T-helper 1 cell treated with Interleukin-12 subunit alpha and Interleukin-12 subunit beta and Interleukin-4 antibody, amounts not matched to agents 30 ng/mL and 1 ng/mL, for 36 hours (primary cell): ENCODE data around the gene UBE4B. TPM values are rescaled to one million over a fixed set of nuclear protein-coding genes. Genes with fewer than 3 reads are reported as not detected.
"Not testable (repeated sequence)": the region's sequence is repeated elsewhere in the genome, so short reads cannot be mapped to it uniquely, and the experiment has no call there.

Source experiments
- intact Hi-C: fragments of 100-400 bp; cut with micrococcal nuclease; formaldehyde crosslinking; loops from one replicate; pipeline ENCODE4 v1.15.1; 2024
- total RNA-seq: library from RNA; stranded (reverse); gene quantifications from 2 replicates; pipeline ENCODE4 v1.2.3, GENCODE V29; 2022

The UBE4B gene
- total RNA-seq, 1 donor from 2014 or later = 39.0 TPM

- intact Hi-C loops = no loop called here
Observed at GRCh38 chr1:10070206-10070605, 37.4 kb downstream of the UBE4B start.

DNA sequence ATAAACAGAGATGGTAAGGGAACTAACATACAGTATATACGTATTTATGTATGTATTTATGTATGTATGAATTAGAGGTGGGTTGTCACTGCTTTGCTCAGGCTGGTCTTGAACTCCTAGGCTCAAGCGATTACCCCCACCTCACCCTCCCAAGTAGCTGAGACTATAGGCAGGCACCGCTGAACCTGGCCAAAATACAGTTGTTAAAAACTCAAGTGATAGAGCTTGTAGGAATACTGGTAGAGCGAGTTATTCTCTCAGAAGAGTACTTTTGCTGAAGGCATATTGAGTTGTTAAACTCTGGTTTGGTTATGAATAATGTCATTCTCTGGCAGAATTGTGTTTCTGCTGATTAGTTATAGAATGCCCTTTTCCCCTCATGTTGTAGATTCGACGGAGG, 38.9 kb downstream of the UBE4B start:
- intact Hi-C loops = no loop called here

DNA sequence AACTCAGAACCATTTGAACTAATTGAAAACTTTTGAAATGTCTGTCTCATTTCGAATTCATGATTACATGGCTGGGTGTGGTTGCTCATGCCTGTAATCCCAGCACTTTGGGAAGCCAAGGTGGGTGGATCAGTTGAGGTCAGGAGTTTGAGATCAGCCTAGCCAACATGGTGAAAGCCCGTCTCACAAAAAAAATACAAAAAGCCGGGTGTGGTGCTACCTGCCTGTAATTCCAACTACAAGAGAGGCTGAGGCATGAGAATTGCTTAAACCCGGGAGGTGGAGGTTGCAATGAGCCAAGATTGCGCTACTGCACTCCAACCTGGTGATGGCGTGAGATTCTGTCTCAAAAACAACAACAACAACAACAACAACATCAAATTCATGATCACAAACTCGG, 40.6 kb downstream of the UBE4B start:
- intact Hi-C loops = not testable (repeated sequence)

GRCh38 chr1:10074059-10074851, 41.5 kb downstream of the UBE4B start:
- intact Hi-C loops = no loop called here

GRCh38 chr1:10074852-10075730, 42.3 kb downstream of the UBE4B start:
- intact Hi-C loops = no loop called here

DNA sequence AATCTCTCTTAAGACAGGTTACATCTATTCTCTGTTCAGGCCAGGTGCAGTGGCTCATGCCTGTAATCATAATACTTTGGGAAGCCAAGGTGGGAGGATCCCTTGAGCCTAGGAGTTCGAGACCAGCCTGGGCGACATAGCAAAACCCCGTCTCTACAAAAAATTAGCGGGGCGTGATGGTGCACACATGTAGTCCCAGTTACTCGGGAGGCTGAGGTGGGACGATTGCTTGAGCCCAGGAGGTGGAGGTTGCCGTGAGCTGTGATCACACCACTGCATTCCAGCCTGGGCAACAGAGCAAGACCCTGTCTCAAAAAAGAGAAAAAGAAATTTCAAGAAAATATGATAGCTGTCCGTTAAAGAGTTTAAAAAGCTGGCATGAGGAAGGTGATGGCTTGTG, 43.0 kb downstream of the UBE4B start:
- intact Hi-C loops = no loop called here

- intact Hi-C loops = no loop called here
Observed at GRCh38 chr1:10078494-10078893, 45.7 kb downstream of the UBE4B start.

GRCh38 chr1:10080523-10080922, 47.8 kb downstream of the UBE4B start:
- intact Hi-C loops = no loop called here

- intact Hi-C loops = no loop called here
Observed at GRCh38 chr1:10082785-10083479, 50.2 kb downstream of the UBE4B start.

DNA sequence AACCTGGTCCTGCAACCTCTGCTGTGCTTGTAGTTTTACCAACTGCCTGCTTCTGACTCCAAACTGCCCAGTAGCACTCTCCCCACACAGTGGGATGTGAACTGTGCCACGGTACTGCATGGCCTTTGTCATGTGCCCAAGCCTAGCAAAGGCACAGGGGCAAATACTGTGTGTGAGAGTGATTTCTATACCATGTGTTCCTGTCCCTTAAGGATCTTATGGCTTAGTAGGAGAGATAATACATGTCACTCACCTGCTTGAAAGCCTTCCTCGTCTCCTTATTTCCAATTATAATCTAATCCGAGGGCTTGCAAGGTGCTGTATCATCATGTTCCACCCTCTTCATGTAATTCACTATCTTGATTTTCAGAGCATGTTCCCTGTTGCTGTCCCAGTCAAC, 51.3 kb downstream of the UBE4B start:
- intact Hi-C loops = no loop called here

DNA sequence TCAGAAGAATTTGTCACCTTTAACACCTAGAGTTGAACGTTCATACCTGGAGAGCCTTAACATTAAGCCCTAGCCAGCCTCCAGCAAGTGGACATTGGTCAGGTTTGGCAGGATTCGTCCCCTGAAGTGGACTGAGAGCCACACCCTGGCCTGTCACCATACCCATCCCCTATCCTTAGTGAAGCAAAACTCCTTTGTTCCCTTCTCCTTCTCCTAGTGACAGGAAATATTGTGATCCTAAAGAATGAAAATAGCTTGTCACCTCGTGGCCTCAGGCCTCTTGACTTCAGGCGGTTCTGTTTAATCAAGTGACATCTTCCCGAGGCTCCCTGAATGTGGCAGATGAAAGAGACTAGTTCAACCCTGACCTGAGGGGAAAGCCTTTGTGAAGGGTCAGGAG, 52.3 kb downstream of the UBE4B start:
- intact Hi-C loops = no loop called here

DNA sequence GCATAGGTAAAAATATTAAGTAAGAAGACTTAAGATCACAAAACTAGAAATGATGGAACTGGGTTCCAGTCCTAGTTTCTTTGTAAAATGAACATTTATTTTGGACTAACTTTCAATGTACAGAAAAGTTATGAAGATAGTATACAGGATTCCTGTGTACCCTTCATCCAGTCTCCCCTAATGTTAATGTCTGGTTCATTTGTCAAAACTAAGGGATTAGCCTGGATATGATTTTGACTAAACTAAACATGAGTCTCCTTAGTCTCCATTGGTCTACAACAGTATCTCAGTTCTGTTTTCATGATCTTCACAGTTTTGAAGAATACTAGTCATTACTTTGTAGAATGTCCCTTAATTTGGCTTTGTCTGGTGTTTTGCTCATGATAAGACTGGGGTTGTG, 54.5 kb downstream of the UBE4B start:
- intact Hi-C loops = no loop called here

DNA sequence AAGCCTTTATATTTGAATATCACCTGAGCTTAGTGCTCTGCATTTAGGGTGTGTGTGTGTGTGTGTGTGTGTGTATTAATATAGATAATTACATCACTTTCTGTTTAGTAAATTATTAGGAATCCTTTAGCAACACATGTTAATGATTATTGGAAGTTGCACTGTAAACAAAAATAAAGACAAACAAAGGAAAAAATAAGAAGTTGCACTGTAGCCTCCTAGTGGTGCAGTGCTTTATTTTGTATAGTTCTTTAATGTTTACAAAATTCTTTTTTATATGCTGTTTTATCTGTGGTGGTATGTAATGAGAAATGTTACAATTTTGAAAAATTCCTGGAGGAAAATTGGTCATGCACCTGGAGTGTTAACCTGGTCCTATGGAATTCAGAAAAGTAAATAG, 69.2 kb downstream of the UBE4B start:
- intact Hi-C loops = no loop called here

DNA sequence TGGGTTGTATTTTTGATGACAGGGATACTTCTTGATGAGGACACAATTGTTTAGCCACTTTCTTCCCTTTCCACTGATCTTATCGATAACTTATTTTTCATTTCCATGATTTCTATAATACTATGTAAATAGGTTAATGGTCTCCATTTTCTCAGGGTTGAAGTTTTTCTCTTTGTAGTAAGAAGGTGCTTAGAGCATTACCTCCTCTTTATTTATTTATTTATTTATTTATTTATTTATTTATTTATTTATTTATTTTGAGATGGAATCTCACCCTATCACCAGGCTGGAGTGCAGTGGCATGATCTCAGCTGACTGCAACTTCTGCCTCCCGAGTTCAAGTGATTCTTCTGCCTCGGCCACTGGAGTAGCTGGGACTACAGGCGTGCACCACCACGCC, 70.4 kb downstream of the UBE4B start:
- intact Hi-C loops = no loop called here

- intact Hi-C loops = no loop called here
Observed at GRCh38 chr1:10104834-10105233, 72.1 kb downstream of the UBE4B start.

DNA sequence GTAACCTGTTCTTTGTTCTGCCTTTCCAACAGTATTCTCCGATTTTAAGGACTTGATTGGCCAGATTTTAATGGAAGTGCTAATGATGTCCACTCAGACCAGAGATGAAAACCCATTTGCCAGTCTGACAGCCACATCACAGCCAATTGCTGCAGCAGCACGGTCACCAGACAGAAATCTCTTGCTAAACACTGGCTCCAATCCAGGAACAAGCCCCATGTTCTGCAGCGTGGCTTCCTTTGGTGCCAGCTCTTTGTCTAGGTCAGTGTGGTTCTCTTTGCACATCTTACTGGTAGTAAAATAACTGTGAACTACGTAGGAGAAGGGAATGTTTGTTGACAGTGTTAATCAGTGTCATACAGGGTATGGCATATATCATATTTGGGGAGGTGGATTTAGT, 72.7 kb downstream of the UBE4B start:
- intact Hi-C loops = no loop called here

DNA sequence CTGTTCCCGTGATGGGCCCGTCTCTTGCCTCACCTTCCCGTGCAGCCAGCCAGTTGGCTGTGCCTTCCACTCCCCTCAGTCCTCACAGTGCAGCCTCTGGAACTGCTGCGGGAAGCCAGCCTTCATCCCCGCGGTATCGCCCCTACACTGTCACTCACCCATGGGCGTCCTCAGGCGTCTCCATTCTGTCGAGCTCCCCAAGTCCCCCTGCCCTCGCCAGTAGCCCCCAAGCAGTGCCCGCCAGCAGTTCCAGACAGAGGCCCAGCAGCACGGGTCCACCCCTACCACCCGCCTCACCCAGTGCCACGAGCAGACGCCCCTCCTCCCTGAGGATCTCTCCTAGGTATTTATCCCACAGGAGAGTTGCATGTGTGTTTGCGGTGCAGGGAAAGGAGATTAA, 73.5 kb downstream of the UBE4B start:
- intact Hi-C loops = no loop called here

DNA sequence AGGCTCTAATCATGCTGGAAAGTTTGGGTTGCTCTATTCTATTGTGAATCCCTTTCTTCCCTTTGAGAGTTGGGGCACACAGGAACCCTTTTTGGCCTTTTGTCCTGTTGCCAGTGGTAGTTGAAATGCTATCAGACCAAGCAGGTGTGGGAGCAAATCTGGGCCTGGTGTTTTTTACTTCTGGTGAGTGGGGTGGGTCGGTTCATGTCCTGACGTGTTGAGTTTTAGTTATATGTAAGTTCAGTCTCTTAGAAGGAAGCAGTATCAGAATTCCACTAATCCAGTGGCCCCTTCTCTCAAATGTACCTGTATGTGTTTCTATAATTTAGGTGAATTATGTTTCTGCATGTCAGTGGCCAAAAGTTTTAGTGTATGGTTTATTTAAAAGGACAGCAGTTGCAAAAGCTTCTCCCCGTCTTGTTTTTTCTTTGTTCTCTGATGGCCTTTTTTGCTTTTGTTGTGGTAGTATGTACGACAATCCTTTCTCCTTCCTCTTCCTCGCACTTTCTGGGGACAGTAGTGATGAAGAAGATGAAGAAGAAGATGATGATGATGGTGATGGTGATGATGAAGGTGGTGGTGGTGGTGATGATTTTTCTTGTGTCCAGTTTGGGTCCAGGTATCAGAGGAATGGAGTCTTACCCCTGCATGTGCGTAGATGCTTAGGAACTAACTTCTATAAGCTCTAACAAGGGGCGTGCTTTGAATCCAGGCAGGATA, 74.2 kb downstream of the UBE4B start:
- intact Hi-C loops = no loop called here

DNA sequence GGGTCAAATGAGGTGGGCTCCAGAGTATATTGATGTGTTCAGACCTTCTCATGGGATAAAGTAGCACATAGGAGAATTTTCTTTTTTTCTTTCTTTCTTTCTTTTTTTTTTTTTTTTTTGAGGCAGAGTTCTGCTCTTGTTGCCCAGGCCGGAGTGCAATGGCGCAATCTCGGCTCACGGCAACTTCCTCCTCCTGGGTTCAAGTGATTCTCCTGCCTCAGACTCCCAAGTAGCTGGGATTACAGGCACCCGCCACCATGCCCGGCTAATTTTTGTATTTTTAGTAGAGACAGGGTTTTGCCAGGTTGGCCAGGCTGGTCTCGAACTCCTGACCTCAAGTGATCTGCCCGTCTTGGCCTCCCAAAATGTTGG, 74.7 kb downstream of the UBE4B start:
- intact Hi-C loops = not testable (repeated sequence)

- intact Hi-C loops = no loop called here
Observed at GRCh38 chr1:10108134-10108663, 75.4 kb downstream of the UBE4B start.
